ENCODE results near the gene EPHA8.

DNA sequence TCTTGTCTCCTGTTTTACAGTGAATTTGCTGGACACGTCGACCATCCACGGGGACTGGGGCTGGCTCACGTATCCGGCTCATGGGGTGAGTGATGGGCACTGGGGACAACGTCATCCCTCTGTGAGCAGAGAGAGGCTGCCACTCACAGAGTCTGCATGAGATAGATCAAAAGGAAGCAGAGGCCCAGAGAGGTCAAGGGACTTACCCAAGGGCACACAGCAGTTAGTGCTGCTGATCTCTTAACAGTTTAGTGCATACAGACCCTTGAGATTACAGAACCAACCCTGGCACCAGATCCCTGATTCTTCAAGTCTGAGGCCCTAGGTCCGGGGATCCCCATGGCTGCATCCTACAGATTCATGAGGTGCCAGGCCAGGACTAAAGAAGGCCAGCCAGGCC lies 6.0 kb downstream of the EPHA8 start:
- TF ChIP-seq, protein P1, sequence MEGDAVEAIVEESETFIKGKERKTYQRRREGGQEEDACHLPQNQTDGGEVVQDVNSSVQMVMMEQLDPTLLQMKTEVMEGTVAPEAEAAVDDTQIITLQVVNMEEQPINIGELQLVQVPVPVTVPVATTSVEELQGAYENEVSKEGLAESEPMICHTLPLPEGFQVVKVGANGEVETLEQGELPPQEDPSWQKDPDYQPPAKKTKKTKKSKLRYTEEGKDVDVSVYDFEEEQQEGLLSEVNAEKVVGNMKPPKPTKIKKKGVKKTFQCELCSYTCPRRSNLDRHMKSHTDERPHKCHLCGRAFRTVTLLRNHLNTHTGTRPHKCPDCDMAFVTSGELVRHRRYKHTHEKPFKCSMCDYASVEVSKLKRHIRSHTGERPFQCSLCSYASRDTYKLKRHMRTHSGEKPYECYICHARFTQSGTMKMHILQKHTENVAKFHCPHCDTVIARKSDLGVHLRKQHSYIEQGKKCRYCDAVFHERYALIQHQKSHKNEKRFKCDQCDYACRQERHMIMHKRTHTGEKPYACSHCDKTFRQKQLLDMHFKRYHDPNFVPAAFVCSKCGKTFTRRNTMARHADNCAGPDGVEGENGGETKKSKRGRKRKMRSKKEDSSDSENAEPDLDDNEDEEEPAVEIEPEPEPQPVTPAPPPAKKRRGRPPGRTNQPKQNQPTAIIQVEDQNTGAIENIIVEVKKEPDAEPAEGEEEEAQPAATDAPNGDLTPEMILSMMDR (conservative IDR thresholded peaks at IDR 0.05; ENCODE audit: low read depth, low read length) = no peak
- no peak for TF ChIP-seq EZH2phosphoT487 (IDR thresholded peaks at IDR 0.05; ENCODE audit: borderline replicate concordance, low read length)

Measured in PC-3 (cell line).